PC-9 (cell line): ENCODE results near the gene UFC1. TPM values are rescaled to one million over a fixed set of nuclear protein-coding genes. Genes with fewer than 3 reads are reported as not detected.

ENCODE experiments used
- BruUV-seq: library from RNA; stranded (reverse); fragments of 400-500 nt; replicated peaks from 2 replicates; lab custom pipeline; 2021; lab: Mats Ljungman, UMichigan
- CTCF ChIA-PET: fragments of 300-600 bp; sonication (Branson Sonifier 250); formaldehyde crosslinking; loops from one replicate; lab custom pipeline; 2022; ENCODE audit warnings: antibody characterized with exemption; lab: Charles Lee
- POLR2A ChIA-PET: fragments of 300-600 bp; sonication (Branson Sonifier 250); formaldehyde crosslinking; loops from one replicate; lab custom pipeline; 2022; ENCODE audit warnings: antibody characterized with exemption; ENCODE audit not compliant: unreplicated experiment; lab: Charles Lee
- DNase-seq, 2 experiments: peaks; one replicate each; pipeline versions ENCODE4 v3.0.0 to v3.0.0-alpha.2; 2015 to 2022; ENCODE audit warnings: mixed read lengths in 1 of 2
- H2AFZ ChIP-seq: fragments of 200-600 bp; sonication (generic); 2 replicates; pipeline ENCODE4 v1.8.1; 2017; ENCODE audit warnings: antibody characterized with exemption
- H3F3A ChIP-seq: fragments of 200-600 bp; sonication (generic); 2 replicates; pipeline ENCODE4 v1.8.1; 2017; ENCODE audit warnings: antibody characterized with exemption, mild to moderate bottlenecking, low read depth; ENCODE audit not compliant: insufficient read depth
- H3K27ac ChIP-seq: fragments of 200-600 bp; sonication (generic); 2 replicates; pipeline ENCODE4 v1.6.1; 2016; ENCODE audit warnings: mixed run types
- H3K27me3 ChIP-seq: fragments of 200-600 bp; sonication (generic); 2 replicates; pipeline ENCODE4 v1.6.1; 2016; ENCODE audit warnings: low read depth, mixed run types; ENCODE audit not compliant: insufficient read depth
- H3K36me3 ChIP-seq: fragments of 200-600 bp; sonication (generic); 2 replicates; pipeline ENCODE4 v1.6.1; 2016; ENCODE audit warnings: low read depth, mixed run types
- H3K4me1 ChIP-seq: fragments of 200-600 bp; sonication (generic); replicated peaks from 2 replicates; pipeline ENCODE4 v1.6.1; 2016; ENCODE audit warnings: mixed run types; ENCODE audit not compliant: insufficient read depth
- H3K4me2 ChIP-seq: fragments of 200-600 bp; sonication (generic); 2 replicates; pipeline ENCODE4 v1.6.1; 2017; ENCODE audit warnings: mixed run types
- H3K4me3 ChIP-seq: fragments of 200-600 bp; sonication (generic); 2 replicates; pipeline ENCODE4 v1.6.1; 2016; ENCODE audit warnings: mixed run types
- H3K79me2 ChIP-seq: fragments of 200-600 bp; sonication (generic); 2 replicates; pipeline ENCODE4 v1.6.1; 2017; ENCODE audit warnings: low read depth, mixed run types
- H3K9me2 ChIP-seq: fragments of 200-600 bp; sonication (generic); 2 replicates; pipeline ENCODE4 v1.8.1; 2017; ENCODE audit warnings: mild to moderate bottlenecking; ENCODE audit not compliant: insufficient read depth
- H3K9me3 ChIP-seq: fragments of 200-600 bp; sonication (generic); 2 replicates; pipeline ENCODE4 v1.8.1; 2016; ENCODE audit warnings: low read depth; ENCODE audit not compliant: insufficient read depth
- H4K20me1 ChIP-seq: fragments of 200-600 bp; sonication (generic); 2 replicates; pipeline ENCODE4 v1.8.1; 2017; ENCODE audit not compliant: insufficient read depth
- EZH2 ChIP-seq: fragments of 200-600 bp; sonication (generic); IDR thresholded peaks from 2 replicates; pipeline ENCODE4 v1.8.0; 2017; ENCODE audit warnings: antibody characterized with exemption, low read depth
- intact Hi-C: fragments of 100-400 bp; cut with micrococcal nuclease; formaldehyde crosslinking; loops from one replicate; pipeline ENCODE4 v1.10.0; 2022; ENCODE audit not compliant: unreplicated experiment
- total RNA-seq: library from RNA; stranded (reverse); gene quantifications from 2 replicates; pipeline ENCODE4 v1.2.3, GENCODE V29; 2021
- TF ChIP-seq, protein P1 (sequence below): fragments of 200-600 bp; sonication (generic); conservative IDR thresholded peaks from 2 replicates; pipeline ENCODE4 v1.6.1; 2017; ENCODE audit warnings: mixed run types, antibody characterized with exemption, mild to moderate bottlenecking, moderate library complexity

The UFC1 gene
- total RNA-seq, 1 experiment from 2014 or later, result 74.9 TPM

DNA sequence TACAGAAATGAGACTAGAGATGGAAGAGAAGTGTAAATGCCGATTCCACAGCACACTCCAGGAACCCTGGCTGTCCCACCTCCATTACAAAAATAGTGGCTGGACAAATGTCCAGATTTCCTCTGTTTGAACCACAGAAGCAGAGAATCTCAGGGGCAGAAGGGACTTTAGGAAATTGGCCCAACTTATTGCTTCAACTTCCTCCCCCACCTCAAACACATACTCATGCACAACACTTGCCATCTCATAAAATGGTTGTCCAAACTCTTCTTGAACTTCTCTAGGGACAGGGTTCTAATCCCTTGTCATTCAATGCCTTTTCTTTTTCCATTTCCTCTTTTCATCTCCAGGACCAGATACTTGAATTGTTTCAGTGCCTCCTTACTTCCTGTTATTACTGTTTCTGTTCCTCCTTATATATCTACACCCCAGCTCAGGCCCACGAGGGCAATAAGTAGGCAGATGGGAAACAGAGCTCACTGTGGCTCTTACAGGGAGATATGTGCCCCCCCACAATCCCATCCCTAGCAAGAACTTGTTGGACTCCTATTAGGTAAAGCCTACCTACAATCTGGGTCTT, 32.0 kb downstream of the UFC1 start:
- H3F3A ChIP-seq, result no peaks in the 10 kb centered on the region; the same call in 1 of the 2 replicates
- POLR2A ChIA-PET, result no interaction called here
- no peaks in the 10 kb centered on the region for H3K9me2 ChIP-seq
- H3K4me2 ChIP-seq, result no peak overlapping the region
- TF ChIP-seq EZH2, result no peak
- TF ChIP-seq, protein P1, sequence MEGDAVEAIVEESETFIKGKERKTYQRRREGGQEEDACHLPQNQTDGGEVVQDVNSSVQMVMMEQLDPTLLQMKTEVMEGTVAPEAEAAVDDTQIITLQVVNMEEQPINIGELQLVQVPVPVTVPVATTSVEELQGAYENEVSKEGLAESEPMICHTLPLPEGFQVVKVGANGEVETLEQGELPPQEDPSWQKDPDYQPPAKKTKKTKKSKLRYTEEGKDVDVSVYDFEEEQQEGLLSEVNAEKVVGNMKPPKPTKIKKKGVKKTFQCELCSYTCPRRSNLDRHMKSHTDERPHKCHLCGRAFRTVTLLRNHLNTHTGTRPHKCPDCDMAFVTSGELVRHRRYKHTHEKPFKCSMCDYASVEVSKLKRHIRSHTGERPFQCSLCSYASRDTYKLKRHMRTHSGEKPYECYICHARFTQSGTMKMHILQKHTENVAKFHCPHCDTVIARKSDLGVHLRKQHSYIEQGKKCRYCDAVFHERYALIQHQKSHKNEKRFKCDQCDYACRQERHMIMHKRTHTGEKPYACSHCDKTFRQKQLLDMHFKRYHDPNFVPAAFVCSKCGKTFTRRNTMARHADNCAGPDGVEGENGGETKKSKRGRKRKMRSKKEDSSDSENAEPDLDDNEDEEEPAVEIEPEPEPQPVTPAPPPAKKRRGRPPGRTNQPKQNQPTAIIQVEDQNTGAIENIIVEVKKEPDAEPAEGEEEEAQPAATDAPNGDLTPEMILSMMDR, result no peak
- H3K4me1 ChIP-seq, result peaks cover 9% of the 10 kb centered on the region
- H3K4me3 ChIP-seq, result no peak overlapping the region
- no peaks in the 10 kb centered on the region for H3K27me3 ChIP-seq
- CTCF ChIA-PET, result no interaction called here
- H3K36me3 ChIP-seq, result no peaks in the 10 kb centered on the region
- H4K20me1 ChIP-seq, result no peaks in the 10 kb centered on the region
- H3K79me2 ChIP-seq, result no peaks in the 10 kb centered on the region
- no peak for DNase-seq
- H3K27ac ChIP-seq, result no peak overlapping the region
- BruUV-seq, result no TSS peak
- no peaks in the 10 kb centered on the region for H3K9me3 ChIP-seq
- H2AFZ ChIP-seq, result no peak overlapping the region
- intact Hi-C loops, result no loop called here

DNA sequence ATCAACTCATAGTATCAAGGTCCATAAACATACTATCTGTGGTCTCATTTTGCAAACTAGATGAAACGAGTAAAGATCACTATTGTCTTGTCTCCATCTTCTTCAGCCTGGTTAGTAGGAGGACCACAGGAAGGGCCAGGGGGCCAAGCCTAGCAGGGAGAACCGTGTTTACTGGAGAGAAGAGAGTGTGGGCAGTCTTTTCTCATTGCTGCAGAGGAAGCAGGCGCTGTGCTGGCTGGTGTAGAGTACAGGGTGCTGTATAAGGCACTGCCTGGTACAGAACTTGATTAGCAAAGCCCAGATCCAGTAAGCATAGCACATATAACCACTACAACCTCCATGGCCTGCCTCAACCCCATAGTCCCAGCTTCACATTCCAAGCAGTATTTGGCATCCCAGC, 33.5 kb downstream of the UFC1 start:
- Histone ChIP-seq H3K9me2 (no peaks in the 10 kb centered on the region), H3F3A (no peaks in the 10 kb centered on the region; the same call in 1 of the 2 replicates), H4K20me1 (no peaks in the 10 kb centered on the region), H3K9me3 (no peaks in the 10 kb centered on the region), H2AFZ (no peak overlapping the region), H3K27ac (no peak overlapping the region), H3K36me3 (no peaks in the 10 kb centered on the region), H3K79me2 (no peaks in the 10 kb centered on the region), H3K4me1 (peaks cover 5% of the 10 kb centered on the region), H3K27me3 (no peaks in the 10 kb centered on the region), H3K4me2 (no peak overlapping the region), H3K4me3 (no peak overlapping the region)
- CTCF ChIA-PET, result interaction anchor here (0.5 kb wide), 1 partner anchor 195 kb away, joined by 6 read pairs; no protein-coding TSS in a partner anchor
- intact Hi-C loops, result no loop called here
- TF ChIP-seq, protein P1, result no peak
- TF ChIP-seq EZH2, result no peak
- BruUV-seq, result no TSS peak
- no peak for DNase-seq
- POLR2A ChIA-PET, result no interaction called here

GRCh38 chr1:161188381-161188780, 34.6 kb downstream of the UFC1 start:
- TF ChIP-seq EZH2, result no peak
- DNase-seq, result no peak
- H3K27me3 ChIP-seq, result no peaks in the 10 kb centered on the region
- H3F3A ChIP-seq, result no peaks in the 10 kb centered on the region
- no peak overlapping the region for H3K4me3 ChIP-seq
- H3K79me2 ChIP-seq, result no peaks in the 10 kb centered on the region
- intact Hi-C loops, result no loop called here
- BruUV-seq, result no TSS peak
- H4K20me1 ChIP-seq, result no peaks in the 10 kb centered on the region
- H3K4me1 ChIP-seq, result no peaks in the 10 kb centered on the region
- no peaks in the 10 kb centered on the region for H3K9me3 ChIP-seq
- no peaks in the 10 kb centered on the region for H3K36me3 ChIP-seq
- ChIA-PET CTCF (interaction anchor here (0.7 kb wide), 1 partner anchor 12 kb away, joined by 3 read pairs; no protein-coding TSS in a partner anchor), POLR2A (no interaction called here)
- H3K27ac ChIP-seq, result no peak overlapping the region
- no peaks in the 10 kb centered on the region for H3K9me2 ChIP-seq
- H3K4me2 ChIP-seq, result no peak overlapping the region
- no peak overlapping the region for H2AFZ ChIP-seq
